K562 (cell line): ENCODE measurements around the gene FDPS. TPM values are rescaled to one million over a fixed set of nuclear protein-coding genes. Genes with fewer than 3 reads are reported as not detected.

ENCODE experiments used
- ATAC-seq: fragments of 200-7000 bp; cut with Tn5 transposase; 3 replicates; pipeline ENCODE4 v1.9.1; 2020; ENCODE audit warnings: moderate library complexity
- BruUV-seq: library from RNA; stranded (reverse); fragments of 400-500 nt; replicated peaks from 2 replicates; lab custom pipeline; 2021; lab: Mats Ljungman, UMichigan
- CTCF ChIA-PET: fragments of 300-600 bp; formaldehyde crosslinking; extraction: SDS; loops from one replicate; lab custom pipeline; 2021; ENCODE audit warnings: low intra/inter-chr PET ratio; lab: Yijun Ruan, JAX
- POLR2A ChIA-PET: fragments of 300-600, 350-650 bp; sonication (Branson Sonifier 250); formaldehyde crosslinking; extraction: SDS; loops from one replicate; lab custom pipeline; 2021; ENCODE audit warnings: antibody characterized with exemption, inconsistent platforms; lab: Yijun Ruan, JAX
- DNase-seq, 4 experiments: peaks; one replicate each; pipeline versions ENCODE4 v3.0.0 to v3.0.0-alpha.2; 2011 to 2018; ENCODE audit warnings: low spot score in 3 of 4, mixed read lengths in 3 of 4; ENCODE audit errors: extremely low read depth in 1 of 4
- FAIRE-seq: peaks from 2 replicates; lab custom pipeline; 2011; peaks lifted over from hg19 to GRCh38; lab: Jason Lieb, UNC
- H2AFZ ChIP-seq: 2 replicates; pipeline ENCODE4 v1.6.0; 2011; ENCODE audit warnings: low read depth, low read length, control low read depth, inconsistent platforms
- H3K27ac ChIP-seq: fragments of 200-600 bp; 3 replicates; pipeline ENCODE4 v1.8.0; 2011; ENCODE audit warnings: low read depth, mild to moderate bottlenecking, control low read depth, inconsistent platforms, low read length, moderate library complexity, mixed read lengths; ENCODE audit errors: extremely low read depth
- H3K27me3 ChIP-seq, 2 experiments: fragments of 300-600 bp in 1 of 2; 2 replicates in 1 of 2; 3 replicates in 1 of 2; pipeline versions ENCODE4 v1.6.0 to v1.8.0; 2011; ENCODE audit warnings: inconsistent platforms in 2 of 2, low read length in 2 of 2, mild to moderate bottlenecking in 1 of 2, mixed read lengths in 1 of 2, moderate library complexity in 1 of 2; ENCODE audit not compliant: control insufficient read depth in 2 of 2, insufficient read depth in 2 of 2
- H3K36me3 ChIP-seq: fragments of 300-600 bp; 3 replicates; pipeline ENCODE4 v1.8.0; 2011; ENCODE audit warnings: mild to moderate bottlenecking, low read length, inconsistent platforms; ENCODE audit not compliant: control insufficient read depth, insufficient read depth
- H3K4me1 ChIP-seq, 2 experiments: fragments of 200-600 bp in 1 of 2; replicated peaks in 1 of 2; 2 replicates in 1 of 2; 3 replicates in 1 of 2; pipeline versions ENCODE4 v1.5.1 to v1.8.0; 2011; ENCODE audit warnings: inconsistent platforms in 2 of 2, low read length in 2 of 2, mild to moderate bottlenecking in 1 of 2, mixed read lengths in 1 of 2, moderate library complexity in 1 of 2; ENCODE audit not compliant: control insufficient read depth in 2 of 2, insufficient read depth in 2 of 2
- H3K4me2 ChIP-seq: 2 replicates; pipeline ENCODE4 v1.6.1; 2011; ENCODE audit warnings: low read length, control low read depth, inconsistent platforms, mixed read lengths; ENCODE audit not compliant: insufficient read depth
- H3K4me3 ChIP-seq: fragments of 200-600 bp; sonication (generic), shearing (Covaris generic); 2 replicates; pipeline ENCODE4 v1.5.1; 2016; ENCODE audit warnings: control low read depth, inconsistent platforms
- H3K79me2 ChIP-seq: fragments of 200-600 bp; 3 replicates; pipeline ENCODE4 v1.8.0; 2011; ENCODE audit warnings: low read length, inconsistent platforms; ENCODE audit not compliant: control insufficient read depth, insufficient read depth
- H3K9ac ChIP-seq, 2 experiments: 2 replicates each; pipeline versions ENCODE4 v1.6.0 to v1.6.1; 2011; ENCODE audit warnings: low read depth in 2 of 2, low read length in 2 of 2, control low read depth in 1 of 2, inconsistent platforms in 1 of 2, mild to moderate bottlenecking in 1 of 2, mixed read lengths in 1 of 2; ENCODE audit not compliant: insufficient read depth in 1 of 2
- H3K9me1 ChIP-seq: one replicate; pipeline ENCODE4 v1.6.0; 2011; ENCODE audit warnings: inconsistent platforms, mild to moderate bottlenecking, low read length, moderate library complexity; ENCODE audit not compliant: control insufficient read depth, insufficient read depth
- H3K9me3 ChIP-seq: replicated peaks from 2 replicates; pipeline ENCODE4 v1.5.1; 2011; ENCODE audit warnings: low read depth, low read length, inconsistent platforms; ENCODE audit not compliant: control insufficient read depth, insufficient read depth
- H4K20me1 ChIP-seq: replicated peaks from 2 replicates; pipeline ENCODE4 v1.6.1; 2011; ENCODE audit warnings: low read length, inconsistent platforms, mixed read lengths; ENCODE audit not compliant: control insufficient read depth, insufficient read depth
- CREBBP ChIP-seq: IDR thresholded peaks from one replicate; pipeline ENCODE4 v1.6.1; 2012; ENCODE audit warnings: low read depth, mild to moderate bottlenecking, control low read depth, inconsistent platforms, low read length
- FOXA1 ChIP-seq: fragments of 450-650 bp; IDR thresholded peaks from 2 replicates; pipeline ENCODE4 v1.6.1; 2016; ENCODE audit warnings: mild to moderate bottlenecking, borderline replicate concordance
- HDGF ChIP-seq: fragments of 450-650 bp; IDR thresholded peaks from 2 replicates; pipeline ENCODE4 v1.6.1; 2016
- HNRNPL ChIP-seq: fragments of 200-400 bp; formaldehyde crosslinking; IDR thresholded peaks from 2 replicates; pipeline ENCODE4 v1.6.1; 2017; ENCODE audit warnings: low read depth, mild to moderate bottlenecking, low read length
- HNRNPUL1 ChIP-seq: fragments of 200-400 bp; formaldehyde crosslinking; IDR thresholded peaks from 2 replicates; pipeline ENCODE4 v1.6.1; 2017; ENCODE audit warnings: low read length
- IRF2 ChIP-seq: sonication (generic); formaldehyde crosslinking; IDR thresholded peaks from 2 replicates; pipeline ENCODE4 v1.8.1; 2022; ENCODE audit warnings: mild to moderate bottlenecking, missing genetic modification reagents
- MXI1 ChIP-seq: IDR thresholded peaks from 2 replicates; pipeline ENCODE4 v1.6.1; 2011; ENCODE audit warnings: low read depth, mild to moderate bottlenecking, improper control_type of control experiment, low read length
- PHB2 ChIP-seq: fragments of 450-650 bp; IDR thresholded peaks from 2 replicates; pipeline ENCODE4 v1.6.1; 2017; ENCODE audit warnings: low read depth
- RB1 ChIP-seq: fragments of 450-650 bp; IDR thresholded peaks from 2 replicates; pipeline ENCODE4 v1.6.1; 2017; ENCODE audit warnings: low read depth, mild to moderate bottlenecking
- SAFB2 ChIP-seq: fragments of 200-400 bp; formaldehyde crosslinking; IDR thresholded peaks from 2 replicates; pipeline ENCODE4 v1.6.1; 2018; ENCODE audit warnings: borderline replicate concordance, low read length, low read depth, moderate library complexity; ENCODE audit not compliant: severe bottlenecking
- SAP30 ChIP-seq: fragments of 200-600 bp; sonication (generic); IDR thresholded peaks from 2 replicates; pipeline ENCODE4 v1.6.1; 2012; ENCODE audit warnings: borderline replicate concordance, low read depth, mild to moderate bottlenecking, moderate library complexity, low read length, control low read depth, inconsistent platforms; ENCODE audit not compliant: insufficient read depth, poor library complexity, severe bottlenecking
- TAF7 ChIP-seq: fragments of 450-650 bp; IDR thresholded peaks from 2 replicates; pipeline ENCODE4 v1.6.1; 2016; ENCODE audit warnings: missing genetic modification characterization, missing compliant biosample characterization
- ZBTB7A ChIP-seq: IDR thresholded peaks from 2 replicates; pipeline ENCODE4 v1.6.1; 2011; ENCODE audit warnings: low read depth, mild to moderate bottlenecking, low read length, moderate library complexity, borderline replicate concordance; ENCODE audit not compliant: control insufficient read depth
- ZNF121 ChIP-seq: sonication (generic); formaldehyde crosslinking; conservative IDR thresholded peaks from 2 replicates; pipeline ENCODE4 v1.8.0; 2022; ENCODE audit warnings: missing genetic modification reagents
- ZNF232 ChIP-seq: sonication (generic); formaldehyde crosslinking; IDR thresholded peaks from 2 replicates; pipeline ENCODE4 v1.8.0; 2022; ENCODE audit warnings: mild to moderate bottlenecking, missing genetic modification reagents
- ZNF253 ChIP-seq: fragments of 250-450 bp; sonication (Bioruptor Pico); conservative IDR thresholded peaks from 2 replicates; pipeline ENCODE4 v1.6.1; 2021; ENCODE audit warnings: mild to moderate bottlenecking
- ZNF561 ChIP-seq: fragments of 450-650 bp; formaldehyde crosslinking; conservative IDR thresholded peaks from 2 replicates; pipeline ENCODE4 v1.4.0; 2020; ENCODE audit warnings: mild to moderate bottlenecking, moderate library complexity
- WGBS: fragments of 100-300 bp; shearing (Covaris generic); methylation state at CpG from one replicate; pipeline ENCODE4 v1.1.6; 2016; ENCODE audit warnings: low coverage, mixed read lengths; ENCODE audit not compliant: insufficient coverage; ENCODE audit errors: missing lambda C conversion rate; 5-methylcytosine and 5-hydroxymethylcytosine counted together
- in situ Hi-C: fragments of 300-500 bp; cut with MboI; formaldehyde crosslinking; loops from 4 replicates; pipeline ENCODE4 v1.15.0; 2018; ENCODE audit warnings: inconsistent platforms, mixed read lengths
- intact Hi-C: fragments of 100-400 bp; cut with micrococcal nuclease; formaldehyde crosslinking; loops from 2 replicates; pipeline ENCODE4 v1.14.2; 2022
- polyA plus RNA-seq, 8 experiments: library from polyadenylated mRNA; depleted of rRNA in 4 of 8; stranded (reverse) in 5 of 8; unstranded in 3 of 8; fragments of >200 nt; fragmentation: Nextera tagmentation in 2 of 8; fragmentation: Illumina TruSeq in 1 of 8; extraction: Ambion mirVana in 2 of 8; extraction: Trizol in 1 of 8; gene quantifications; 2 replicates each; pipeline versions ENCODE4 v1.2.1 to v1.2.3, GENCODE V29; 2011 to 2014; ENCODE audit warnings: inconsistent platforms in 1 of 8, missing spikeins in 1 of 8
- total RNA-seq, 7 experiments: library from RNA; depleted of rRNA in 6 of 7; stranded (reverse); fragments of >200 nt in 6 of 7; fragmentation: Illumina TruSeq in 2 of 7; extraction: Trizol in 2 of 7; gene quantifications; 2 replicates each; pipeline versions ENCODE4 v1.2.1 to v1.2.3, GENCODE V29; 2011 to 2021; ENCODE audit warnings: low replicate concordance in 1 of 7
- TF ChIP-seq, protein P1 (sequence below), 3 experiments: fragments of 200-800 bp in 1 of 3; sonication (Bioruptor generic) in 1 of 3; sonication (generic) in 1 of 3; formaldehyde crosslinking in 1 of 3; IDR thresholded peaks; 2 replicates each; pipeline versions ENCODE4 v1.6.1 to v1.8.0; 2016 to 2022; ENCODE audit warnings: mild to moderate bottlenecking in 2 of 3, missing compliant biosample characterization in 2 of 3, missing genetic modification characterization in 2 of 3, missing genetic modification reagents in 1 of 3
- TF ChIP-seq, protein P2 (sequence below): fragments of 450-650 bp; formaldehyde crosslinking; IDR thresholded peaks from 2 replicates; pipeline ENCODE4 v1.4.0; 2022; ENCODE audit warnings: mild to moderate bottlenecking, moderate library complexity
- TF ChIP-seq, protein P3 (sequence below), 2 experiments: fragments of 450-650 bp in 1 of 2; sonication (generic) in 1 of 2; formaldehyde crosslinking in 1 of 2; IDR thresholded peaks in 1 of 2; conservative IDR thresholded peaks in 1 of 2; 2 replicates each; pipeline versions ENCODE4 v1.6.1 to v1.8.1; 2016 to 2023; ENCODE audit warnings: mild to moderate bottlenecking in 2 of 2, moderate library complexity in 2 of 2, inconsistent platforms in 1 of 2, missing genetic modification reagents in 1 of 2

Gene FDPS
- total and polyA plus RNA-seq, 9 of the 15 experiments (the other 6 are each of a cell fraction or from before 2014, with no cell fraction given): 247 to 884 (median 360) TPM

DNA sequence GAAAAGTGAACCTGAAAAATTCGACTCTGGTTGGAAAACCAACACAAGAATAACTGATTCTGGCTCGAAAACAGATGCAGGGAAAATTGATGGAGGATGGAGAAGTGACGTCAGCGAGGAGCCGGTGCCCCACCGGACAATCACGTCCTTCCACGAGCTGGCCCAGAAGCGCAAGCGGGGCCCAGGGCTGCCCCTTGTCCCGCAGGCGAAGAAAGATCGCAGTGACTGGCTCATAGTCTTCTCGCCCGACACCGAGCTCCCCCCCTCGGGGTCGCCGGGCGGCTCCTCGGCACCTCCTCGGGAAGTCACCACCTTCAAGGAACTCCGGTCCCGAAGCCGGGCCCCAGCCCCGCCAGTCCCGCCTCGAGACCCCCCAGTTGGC, 13.9 kb downstream of the FDPS start:
- H3K4me1 ChIP-seq: peaks cover 17 to 67% of the 10 kb centered on the region in 2 experiments; a peak in 4 of 5 replicates
- BruUV-seq: no TSS peak
- no peaks in the 10 kb centered on the region for H3K27me3 ChIP-seq
- ChIA-PET CTCF (interaction anchor here (1.9 to 5.0 kb wide), 2 partner anchors 45 to 71 kb away, joined by 12 to 38 read pairs; partner anchors contain the start of gene HCN3), POLR2A (interaction anchor here (0.6 to 5.7 kb wide), 9 partner anchors 20 to 669 kb away, joined by 3 to 30 read pairs (median 4); partner anchors contain the start of genes CLK2, ENTREP3 and HCN3)
- H3K27ac ChIP-seq: peak overlapping the region; percentile 68; the same call in 1 of the 3 replicates
- H3K4me3 ChIP-seq: peak overlapping the region; percentile 60
- peak overlapping the region; percentile 50 for H3K4me2 ChIP-seq
- DNase-seq: peak in 1 of 4 experiments; percentile 35
- H3K36me3 ChIP-seq: peaks cover 53% of the 10 kb centered on the region
- 18% methylated on average over 21 of the region's 28 CpGs for WGBS
- no peak for ATAC-seq
- peaks cover 4% of the 10 kb centered on the region for H3K9me1 ChIP-seq
- H4K20me1 ChIP-seq: peaks cover 14% of the 10 kb centered on the region
- no peak for FAIRE-seq
- H3K79me2 ChIP-seq: peaks cover 19% of the 10 kb centered on the region
- no peaks in the 10 kb centered on the region for H3K9me3 ChIP-seq
- H2AFZ ChIP-seq: no peak overlapping the region; the same call in 1 of the 2 replicates
- intact Hi-C loops: loop anchor here (2.0 to 10.0 kb wide), 2 partner anchors 14 to 272 kb away; partner anchors contain the start of gene FDPS
- H3K9ac ChIP-seq: peak overlapping the region in 1 of 2 experiments; percentile 95; a peak in 2 of 4 replicates
- in situ Hi-C loops: loop anchor here (25.0 kb wide), 1 partner anchor 1415 kb away; the partner anchor contains the start of genes ISG20L2, METTL25B and MRPL24
- no peak for TF ChIP-seq HDGF
- no peak for TF ChIP-seq ZNF232
- TF ChIP-seq FOXA1: no peak
- no peak for TF ChIP-seq CREBBP
- TF ChIP-seq ZNF121 (CRISPR knock-in tag): no peak
- TF ChIP-seq RB1: no peak
- no peak for TF ChIP-seq TAF7
- no peak for TF ChIP-seq SAFB2
- no peak for TF ChIP-seq PHB2
- TF ChIP-seq HNRNPUL1: no peak
- TF ChIP-seq IRF2 (CRISPR knock-in tag): no peak
- no peak for TF ChIP-seq ZNF561 (CRISPR knock-in tag)
- TF ChIP-seq, protein P1, sequence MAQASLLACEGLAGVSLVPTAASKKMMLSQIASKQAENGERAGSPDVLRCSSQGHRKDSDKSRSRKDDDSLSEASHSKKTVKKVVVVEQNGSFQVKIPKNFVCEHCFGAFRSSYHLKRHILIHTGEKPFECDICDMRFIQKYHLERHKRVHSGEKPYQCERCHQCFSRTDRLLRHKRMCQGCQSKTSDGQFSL (CRISPR knock-in tag; IDR thresholded peaks at IDR 0.05): 0 out of 2 replicates have a peak, but pooled peaks have one; percentile 43
- TF ChIP-seq, protein P1 (tag; IDR thresholded peaks at IDR 0.05): no peak
- TF ChIP-seq, protein P2, sequence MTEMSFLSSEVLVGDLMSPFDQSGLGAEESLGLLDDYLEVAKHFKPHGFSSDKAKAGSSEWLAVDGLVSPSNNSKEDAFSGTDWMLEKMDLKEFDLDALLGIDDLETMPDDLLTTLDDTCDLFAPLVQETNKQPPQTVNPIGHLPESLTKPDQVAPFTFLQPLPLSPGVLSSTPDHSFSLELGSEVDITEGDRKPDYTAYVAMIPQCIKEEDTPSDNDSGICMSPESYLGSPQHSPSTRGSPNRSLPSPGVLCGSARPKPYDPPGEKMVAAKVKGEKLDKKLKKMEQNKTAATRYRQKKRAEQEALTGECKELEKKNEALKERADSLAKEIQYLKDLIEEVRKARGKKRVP (CRISPR knock-in tag): no peak
- TF ChIP-seq, protein P3, sequence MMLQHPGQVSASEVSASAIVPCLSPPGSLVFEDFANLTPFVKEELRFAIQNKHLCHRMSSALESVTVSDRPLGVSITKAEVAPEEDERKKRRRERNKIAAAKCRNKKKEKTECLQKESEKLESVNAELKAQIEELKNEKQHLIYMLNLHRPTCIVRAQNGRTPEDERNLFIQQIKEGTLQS (IDR thresholded peaks at IDR 0.05): peak; percentile 54
- TF ChIP-seq, protein P3 (CRISPR knock-in tag; conservative IDR thresholded peaks at IDR 0.05): no peak
- peak; percentile 49; the same call in 1 of the 2 replicates for TF ChIP-seq ZBTB7A
- no peak for TF ChIP-seq MXI1
- TF ChIP-seq SAP30: peak; percentile 20
- no peak for TF ChIP-seq HNRNPL
- TF ChIP-seq ZNF253 (CRISPR knock-in tag): no peak
